Testis (tissue), 3 donors: ENCODE measurements around the gene FRMD4B. TPM values are rescaled to one million over a fixed set of nuclear protein-coding genes. Genes with fewer than 3 reads are reported as not detected.

ENCODE experiments used
- DNase-seq: peaks from one replicate; pipeline ENCODE4 v3.0.0-alpha.2; 2019
- H3K27ac ChIP-seq, 2 donors: fragments of 200-600 bp; sonication (generic); one replicate each; pipeline ENCODE4 v1.5.1; 2019
- H3K27me3 ChIP-seq: fragments of 200-600 bp; sonication (generic); one replicate; pipeline ENCODE4 v1.5.1; 2019
- H3K36me3 ChIP-seq: fragments of 200-600 bp; sonication (generic); one replicate; pipeline ENCODE4 v1.5.1; 2017; ENCODE audit warnings: low read depth; ENCODE audit errors: missing control alignments
- H3K4me1 ChIP-seq: fragments of 200-600 bp; sonication (generic); one replicate; pipeline ENCODE4 v1.5.1; 2019
- H3K4me3 ChIP-seq, 2 donors: fragments of 200-600 bp; sonication (generic); one replicate each; pipeline ENCODE4 v1.5.1; 2017 to 2019
- H3K9me3 ChIP-seq: fragments of 200-600 bp; sonication (generic); one replicate; pipeline ENCODE4 v1.5.1; 2017
- POLR2A ChIP-seq: fragments of 450-650 bp; IDR thresholded peaks from one replicate; pipeline ENCODE4 v1.6.1; 2017; ENCODE audit warnings: antibody characterized with exemption, mild to moderate bottlenecking, moderate library complexity
- WGBS, 2 donors: methylation state at CpG; one replicate each; pipeline ENCODE4 v1.1.5; 2018; 5-methylcytosine and 5-hydroxymethylcytosine counted together
- intact Hi-C: fragments of 100-400 bp; cut with DNase I; formaldehyde crosslinking; loops from one replicate; pipeline ENCODE4 v1.15.1; 2023; ENCODE audit warnings: low total_unique reads
- polyA plus RNA-seq: library from polyadenylated mRNA; stranded (reverse); fragments of 350-450 nt; fragmentation: Illumina TruSeq; extraction: RNeasy Lipid Tissue Mini Kit (QIAGEN cat#74804); gene quantifications from one replicate; pipeline ENCODE4 v1.2.3, GENCODE V29; 2014; ENCODE audit warnings: low read depth, low replicate concordance; ENCODE audit not compliant: insufficient read depth
- total RNA-seq, 2 donors: library from RNA; depleted of rRNA; stranded (reverse); fragments of >200 nt; gene quantifications; one replicate each; pipeline ENCODE4 v1.2.3, GENCODE V29; 2016
- TF ChIP-seq, protein P1 (sequence below), 3 experiments: fragments of 450-650 bp in 2 of 3; fragments of 200-600 bp in 1 of 3; sonication (generic) in 1 of 3; IDR thresholded peaks; one replicate each; pipeline ENCODE4 v1.5.1; 2016 to 2019; ENCODE audit warnings: antibody characterized with exemption in 3 of 3, mild to moderate bottlenecking in 2 of 3, moderate library complexity in 1 of 3

The FRMD4B gene
- total and polyA plus RNA-seq, 3 donors from 2014 or later = 10.2 to 17.8 (median 13.7) TPM

DNA sequence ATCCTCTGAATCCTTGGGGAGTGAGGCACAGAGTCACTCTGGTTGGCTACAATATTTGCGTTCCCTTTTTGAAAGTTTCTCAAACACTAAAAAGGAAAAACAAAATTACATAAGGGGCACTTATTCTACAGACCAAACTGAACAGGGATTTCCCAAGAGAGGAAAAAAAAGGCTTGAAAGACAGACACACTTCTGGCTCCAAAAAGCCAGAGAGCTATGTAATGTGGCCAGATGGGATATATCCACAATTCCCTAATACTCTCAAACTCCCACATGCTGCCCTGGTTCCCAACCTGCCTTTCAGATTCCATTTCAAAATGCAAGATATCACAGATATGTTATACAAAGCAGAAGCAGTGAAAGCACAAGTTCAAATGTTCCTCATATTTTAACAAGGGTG is 1.6 kb downstream of the FRMD4B start:
- H3K27me3 ChIP-seq = no peaks in the 10 kb centered on the region
- intact Hi-C loops = no loop called here
- H3K27ac ChIP-seq = no peak overlapping the region
- H3K4me3 ChIP-seq = no peak overlapping the region
- H3K36me3 ChIP-seq = no peaks in the 10 kb centered on the region
- no peak for TF ChIP-seq POLR2A
- TF ChIP-seq, protein P1, sequence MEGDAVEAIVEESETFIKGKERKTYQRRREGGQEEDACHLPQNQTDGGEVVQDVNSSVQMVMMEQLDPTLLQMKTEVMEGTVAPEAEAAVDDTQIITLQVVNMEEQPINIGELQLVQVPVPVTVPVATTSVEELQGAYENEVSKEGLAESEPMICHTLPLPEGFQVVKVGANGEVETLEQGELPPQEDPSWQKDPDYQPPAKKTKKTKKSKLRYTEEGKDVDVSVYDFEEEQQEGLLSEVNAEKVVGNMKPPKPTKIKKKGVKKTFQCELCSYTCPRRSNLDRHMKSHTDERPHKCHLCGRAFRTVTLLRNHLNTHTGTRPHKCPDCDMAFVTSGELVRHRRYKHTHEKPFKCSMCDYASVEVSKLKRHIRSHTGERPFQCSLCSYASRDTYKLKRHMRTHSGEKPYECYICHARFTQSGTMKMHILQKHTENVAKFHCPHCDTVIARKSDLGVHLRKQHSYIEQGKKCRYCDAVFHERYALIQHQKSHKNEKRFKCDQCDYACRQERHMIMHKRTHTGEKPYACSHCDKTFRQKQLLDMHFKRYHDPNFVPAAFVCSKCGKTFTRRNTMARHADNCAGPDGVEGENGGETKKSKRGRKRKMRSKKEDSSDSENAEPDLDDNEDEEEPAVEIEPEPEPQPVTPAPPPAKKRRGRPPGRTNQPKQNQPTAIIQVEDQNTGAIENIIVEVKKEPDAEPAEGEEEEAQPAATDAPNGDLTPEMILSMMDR (IDR thresholded peaks at IDR 0.05) = no peak
- 71 to 77% methylated on average over 1 of the region's 1 CpG for WGBS, 2 donors
- H3K4me1 ChIP-seq = no peaks in the 10 kb centered on the region
- H3K9me3 ChIP-seq = no peaks in the 10 kb centered on the region
- no peak for DNase-seq

DNA sequence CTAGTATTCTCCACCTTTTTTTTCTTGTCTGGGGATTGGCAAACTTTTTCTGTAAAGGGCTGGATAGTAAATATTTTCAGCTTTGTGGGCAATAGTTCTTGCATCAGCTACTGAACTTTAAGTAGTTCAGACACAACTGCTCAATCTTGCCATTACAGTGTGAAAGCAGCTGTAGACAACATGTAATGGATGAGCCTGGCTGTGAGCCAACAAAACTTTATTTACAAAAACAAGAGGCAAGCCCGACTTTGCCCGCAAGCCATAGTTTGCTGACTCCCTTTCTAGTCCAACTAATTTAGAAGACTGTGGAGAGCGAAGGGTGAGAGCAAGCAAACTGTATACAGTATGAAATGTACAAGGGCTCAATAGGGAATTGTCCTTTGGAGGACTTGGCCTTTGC is 6.2 kb downstream of the FRMD4B start:
- DNase-seq = no peak
- no peak overlapping the region for H3K4me3 ChIP-seq
- H3K27me3 ChIP-seq = no peaks in the 10 kb centered on the region
- no peaks in the 10 kb centered on the region for H3K9me3 ChIP-seq
- no peaks in the 10 kb centered on the region for H3K36me3 ChIP-seq
- no peak overlapping the region for H3K27ac ChIP-seq
- intact Hi-C loops = no loop called here
- 90 to 95% methylated on average over 3 of the region's 3 CpGs for WGBS, 2 donors
- H3K4me1 ChIP-seq = no peaks in the 10 kb centered on the region
- TF ChIP-seq, protein P1 (IDR thresholded peaks at IDR 0.05) = no peak
- TF ChIP-seq POLR2A = no peak

DNA sequence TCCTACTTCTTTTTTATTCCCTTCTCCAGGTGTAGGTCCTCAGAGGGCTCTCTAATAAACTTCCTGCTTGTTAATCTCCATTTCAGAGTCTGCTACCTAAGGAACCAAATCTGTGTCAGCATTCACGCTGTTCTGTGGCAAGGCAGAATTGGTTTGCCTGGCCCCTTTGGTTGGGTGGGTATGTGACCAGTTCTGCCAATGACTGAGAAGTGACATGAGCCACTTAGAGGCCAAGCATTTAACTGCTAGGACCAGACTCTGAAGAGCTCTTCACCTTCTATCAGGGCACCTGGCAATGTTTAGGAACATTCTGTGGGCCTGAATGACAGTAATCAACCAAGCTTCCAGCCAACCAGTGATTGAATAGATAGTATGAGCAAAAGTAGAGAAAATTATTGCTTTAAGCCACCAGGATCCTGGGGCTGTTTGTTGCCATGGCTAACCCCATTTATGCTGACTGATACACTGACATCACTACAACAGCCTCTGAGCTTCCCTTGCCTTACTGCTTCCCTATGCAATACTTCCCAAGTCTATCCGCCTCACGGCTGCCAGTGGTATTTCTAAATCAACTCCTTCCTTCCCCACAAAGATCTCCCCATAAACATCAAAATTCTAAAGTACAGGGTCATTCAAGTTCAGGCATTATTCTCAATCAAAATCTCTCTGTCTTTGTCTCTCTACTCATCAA is 7.6 kb downstream of the FRMD4B start:
- Histone ChIP-seq H3K27me3 (no peaks in the 10 kb centered on the region), H3K27ac (no peak overlapping the region), H3K4me3 (no peak overlapping the region), H3K9me3 (no peaks in the 10 kb centered on the region), H3K36me3 (no peaks in the 10 kb centered on the region), H3K4me1 (no peaks in the 10 kb centered on the region)
- DNase-seq = no peak
- TF ChIP-seq, protein P1 (IDR thresholded peaks at IDR 0.05) = no peak
- TF ChIP-seq POLR2A = no peak
- intact Hi-C loops = no loop called here
- WGBS, 2 donors = 96 to 97% methylated on average over 3 of the region's 3 CpGs

DNA sequence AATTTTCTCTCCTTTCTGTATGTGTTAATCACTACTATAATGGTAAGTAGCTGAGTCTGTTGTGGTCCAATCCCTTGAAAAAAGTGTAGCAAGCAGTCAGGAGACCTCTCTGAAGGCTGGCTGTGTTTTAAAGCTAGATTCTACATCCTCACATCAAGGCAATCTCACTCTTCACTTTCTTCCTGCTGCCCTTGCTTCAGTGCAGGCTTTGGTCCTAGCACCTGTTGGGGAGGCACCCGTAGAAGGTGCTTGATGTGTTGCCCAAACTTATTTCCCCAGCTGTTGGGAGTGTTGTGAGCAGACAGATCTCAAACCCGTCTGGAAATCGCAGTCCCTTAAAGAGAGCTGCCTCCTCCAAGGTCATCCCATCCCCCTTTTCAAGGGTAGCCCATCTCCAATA is 8.6 kb downstream of the FRMD4B start:
- intact Hi-C loops = no loop called here
- H3K9me3 ChIP-seq = no peaks in the 10 kb centered on the region
- no peak for DNase-seq
- no peaks in the 10 kb centered on the region for H3K4me1 ChIP-seq
- no peaks in the 10 kb centered on the region for H3K36me3 ChIP-seq
- H3K4me3 ChIP-seq = no peak overlapping the region
- H3K27me3 ChIP-seq = no peaks in the 10 kb centered on the region
- no peak overlapping the region for H3K27ac ChIP-seq
- no peak for TF ChIP-seq POLR2A
- TF ChIP-seq, protein P1 (IDR thresholded peaks at IDR 0.05) = no peak
- 92 to 95% methylated on average over 3 of the region's 3 CpGs for WGBS, 2 donors

DNA sequence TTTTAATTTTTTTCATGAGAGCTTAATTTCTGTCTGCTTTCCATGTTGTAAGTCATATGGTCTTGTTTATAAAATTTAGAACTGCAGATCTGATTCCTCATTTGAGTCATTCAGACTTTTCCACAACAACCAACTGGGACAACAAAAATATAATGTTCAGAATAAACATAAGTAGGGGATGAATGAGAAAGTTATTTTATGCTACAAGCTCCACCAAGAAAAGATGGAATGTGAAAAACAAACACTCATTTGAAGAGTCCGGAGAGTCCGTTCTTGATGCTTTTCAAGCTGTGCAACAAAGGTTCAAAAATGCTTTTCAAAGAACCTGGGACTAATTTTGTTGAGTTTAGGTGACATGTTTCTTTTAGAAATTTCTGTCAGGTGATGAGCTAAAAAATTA is 9.2 kb downstream of the FRMD4B start:
- no peak for TF ChIP-seq POLR2A
- TF ChIP-seq, protein P1 (IDR thresholded peaks at IDR 0.05) = no peak
- no peak overlapping the region for H3K27ac ChIP-seq
- intact Hi-C loops = no loop called here
- no peaks in the 10 kb centered on the region for H3K36me3 ChIP-seq
- no peak overlapping the region for H3K4me3 ChIP-seq
- H3K9me3 ChIP-seq = no peaks in the 10 kb centered on the region
- WGBS, 2 donors = 88 to 96% methylated on average over 2 of the region's 2 CpGs
- H3K4me1 ChIP-seq = no peaks in the 10 kb centered on the region
- H3K27me3 ChIP-seq = no peaks in the 10 kb centered on the region
- no peak for DNase-seq
